ENCODE data around the gene GOSR1.
A peak's percentile ranks its signal among the peaks of the same experiment; 100 is the strongest.
"Not testable (repeated sequence)": the region's sequence is repeated elsewhere in the genome, so short reads cannot be mapped to it uniquely, and the experiment has no call there.

GOSR1 gene

GRCh38 chr17:30547778-30548573 lies 70.8 kb downstream of the GOSR1 start:
- no peak for DNase-seq

GRCh38 chr17:30549181-30549580 lies 72.0 kb downstream of the GOSR1 start:
- DNase-seq = not testable (repeated sequence)

DNA sequence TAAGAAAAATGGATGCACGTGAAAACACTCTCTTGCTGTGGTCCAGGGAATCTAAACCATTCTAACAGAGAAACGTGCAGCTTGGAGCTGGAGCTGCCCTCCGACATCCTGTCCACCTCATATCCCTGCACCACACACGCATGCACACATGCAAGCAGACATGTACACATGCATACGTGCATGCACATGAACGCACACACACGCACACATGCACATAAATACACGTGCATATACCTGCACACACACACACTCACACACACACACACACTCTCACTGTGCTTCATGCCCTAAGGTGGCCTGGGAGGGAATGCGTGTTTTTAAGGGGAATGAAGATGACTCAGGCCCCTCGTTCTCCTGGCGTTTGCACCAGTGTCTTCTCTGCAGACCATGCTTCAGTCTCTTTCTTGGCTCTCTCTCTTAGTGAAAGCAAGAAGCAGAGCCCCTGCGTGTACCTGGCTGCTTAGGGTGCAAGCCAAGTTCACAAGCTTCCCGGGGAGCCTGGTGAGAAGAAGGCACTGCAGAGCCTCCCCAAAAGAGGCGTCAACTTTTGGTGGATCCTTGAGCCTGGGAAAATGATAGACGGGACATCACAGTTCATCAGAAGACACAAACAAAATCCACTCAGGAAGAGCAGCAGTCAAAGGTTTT lies 72.8 kb downstream of the GOSR1 start:
- DNase-seq = no peak

- DNase-seq = no peak
These were observed 73.5 kb downstream of the GOSR1 start for GRCh38 chr17:30550512-30551273.

GRCh38 chr17:30551274-30551995 lies 74.2 kb downstream of the GOSR1 start:
- not testable (repeated sequence) for DNase-seq

- DNase-seq = no peak
These were observed 74.8 kb downstream of the GOSR1 start for GRCh38 chr17:30551996-30552339.

- no peak for DNase-seq
These were observed 75.9 kb downstream of the GOSR1 start for GRCh38 chr17:30552994-30553566.

GRCh38 chr17:30553823-30554440 lies 76.7 kb downstream of the GOSR1 start:
- DNase-seq = not testable (repeated sequence)

GRCh38 chr17:30554839-30555751 lies 77.9 kb downstream of the GOSR1 start:
- DNase-seq = peak; percentile 15

GRCh38 chr17:30555942-30556341 lies 78.7 kb downstream of the GOSR1 start:
- no peak for DNase-seq

DNA sequence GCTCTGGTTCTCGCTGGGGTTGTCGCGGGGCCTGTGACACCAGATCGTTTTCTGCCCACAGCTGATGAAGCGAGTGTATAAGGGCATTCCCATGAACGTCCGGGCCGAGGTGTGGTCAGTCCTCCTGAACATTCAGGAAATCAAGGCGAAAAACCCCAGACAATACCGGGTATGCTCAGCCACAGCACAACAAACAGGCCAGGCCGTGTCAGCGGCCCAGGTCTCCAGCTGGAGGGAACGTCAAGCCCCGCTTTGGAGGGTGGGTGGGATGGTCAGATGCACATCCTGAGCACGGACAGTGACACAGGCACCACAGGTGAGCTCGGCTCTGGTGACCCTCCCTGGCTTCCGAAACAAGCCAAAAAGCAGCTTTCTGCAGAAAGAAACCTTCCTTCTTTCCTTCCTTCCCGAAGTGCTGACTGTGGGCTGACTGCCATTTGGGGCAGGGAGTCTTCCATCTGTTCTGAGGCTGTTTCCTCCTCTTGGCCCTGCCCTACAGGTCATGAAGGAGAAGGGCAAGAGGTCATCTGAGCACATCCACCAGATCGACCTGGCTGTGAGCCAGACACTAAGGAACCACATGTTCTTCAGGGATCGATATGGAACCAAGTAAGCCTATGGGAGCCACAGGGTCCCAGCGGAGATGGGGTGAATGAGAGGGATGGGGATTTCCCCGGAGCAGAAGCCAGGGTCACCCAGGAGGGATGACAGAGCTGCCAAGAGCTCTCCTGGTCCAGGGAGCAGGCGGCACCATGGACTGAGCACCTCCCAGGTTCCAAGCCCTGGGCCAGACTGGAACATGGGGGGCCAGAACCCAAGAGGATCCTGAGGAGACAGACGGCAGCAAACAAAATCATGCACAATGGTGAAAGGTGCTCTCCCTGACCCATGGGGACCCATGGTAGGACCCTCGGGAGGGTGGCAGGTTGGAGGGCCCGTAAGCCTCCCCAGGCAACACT lies 79.4 kb downstream of the GOSR1 start:
- no peak for DNase-seq

DNA sequence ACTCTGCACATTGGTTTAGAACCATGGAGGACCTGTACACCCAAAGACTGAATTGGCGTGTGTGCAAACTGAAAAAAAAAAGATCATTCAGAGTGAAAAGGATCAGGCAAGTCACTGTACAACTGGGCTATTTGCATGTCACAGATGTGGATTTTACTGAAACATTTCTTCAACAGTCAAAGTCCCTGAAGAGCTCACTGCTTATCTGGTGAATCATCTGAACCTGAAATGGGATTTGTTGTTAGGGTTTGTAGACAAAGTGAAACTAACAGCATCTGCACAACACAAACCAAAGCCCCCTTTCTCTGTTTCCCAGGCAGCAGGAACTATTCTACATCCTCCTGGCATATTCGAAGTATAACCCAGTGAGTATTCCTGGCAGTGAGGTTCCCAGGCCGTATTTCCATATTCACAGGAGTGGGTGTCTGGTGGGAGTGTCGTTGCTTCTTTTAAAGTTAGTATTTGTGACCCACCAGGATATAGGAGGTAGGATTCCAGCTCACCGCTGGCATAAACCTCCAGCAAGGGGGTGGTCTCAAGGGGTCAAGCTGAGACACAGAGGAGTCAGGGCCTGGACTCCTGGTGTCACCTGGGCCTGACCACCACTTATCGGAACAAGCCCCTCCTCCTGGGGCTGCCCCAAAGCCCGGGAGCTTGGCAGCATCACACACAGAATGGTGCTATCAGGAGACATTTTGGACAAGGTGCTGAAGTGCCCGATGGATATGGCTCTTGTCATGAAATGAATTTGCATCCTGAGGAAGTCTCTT lies 80.9 kb downstream of the GOSR1 start:
- no peak for DNase-seq

- DNase-seq = peak; percentile 11
These were observed 81.7 kb downstream of the GOSR1 start for GRCh38 chr17:30558686-30559545.

DNA sequence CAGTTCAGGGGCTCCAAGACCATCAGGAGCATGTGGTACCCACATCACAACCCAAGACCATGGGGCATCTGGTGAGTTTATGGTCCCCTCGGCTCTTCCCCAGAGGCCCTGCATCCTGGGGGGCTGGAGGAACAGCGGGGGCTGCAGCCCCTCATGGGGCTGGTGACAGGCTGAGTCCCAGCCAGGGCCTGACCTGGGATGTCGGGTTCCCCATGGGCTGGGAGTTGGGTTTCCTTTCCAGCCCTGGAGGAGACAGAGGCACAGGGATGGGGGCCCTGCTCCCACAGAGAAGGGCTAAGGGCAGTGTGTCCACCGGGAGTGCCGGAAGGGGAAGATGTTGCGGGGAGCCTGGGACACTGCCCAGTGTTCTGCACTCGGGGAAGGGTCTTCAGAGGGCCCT lies 82.4 kb downstream of the GOSR1 start:
- no peak for DNase-seq

- DNase-seq = not testable (repeated sequence)
These were observed 83.2 kb downstream of the GOSR1 start for GRCh38 chr17:30560117-30561026.

DNA sequence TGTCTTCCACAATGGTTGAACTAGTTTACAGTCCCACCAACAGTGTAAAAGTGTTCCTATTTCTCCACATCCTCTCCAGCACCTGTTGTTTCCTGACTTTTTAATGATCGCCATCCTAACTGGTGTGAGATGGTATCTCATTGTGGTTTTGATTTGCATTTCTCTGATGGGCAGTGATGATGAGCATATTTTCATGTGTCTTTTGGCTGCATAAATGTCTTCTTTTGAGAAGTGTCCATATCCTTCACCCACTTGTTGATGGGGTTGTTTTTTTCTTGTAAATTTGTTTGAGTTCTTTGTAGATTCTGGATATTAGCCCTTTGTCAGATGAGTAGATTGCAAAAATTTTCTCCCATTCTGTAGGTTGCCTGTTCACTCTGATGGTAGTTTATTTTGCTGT lies 84.6 kb downstream of the GOSR1 start:
- not testable (repeated sequence) for DNase-seq

Measured in DMS53 (cell line).